HUDEP-2 (cell line): ENCODE results near the gene GATC.

Experiments used
- DNase-seq, 76 experiments: peaks; one replicate each; lab custom pipeline; 2025; ENCODE audit not compliant: unreplicated experiment in 76 of 76; lab: John Stamatoyannopoulos, UW

Gene GATC

GRCh38 chr12:120468821-120469449 is 22.7 kb downstream of the GATC start:
- peak in 3 of 76 experiments; percentile 12 to 44 (median 34) for DNase-seq

- DNase-seq, result peak in 75 of 76 experiments; percentile 64 to 96 (median 89)
These were observed 23.4 kb downstream of the GATC start, which contains the start of gene SRSF9 for GRCh38 chr12:120469450-120470149. Gene SRSF9 (minus strand): TSS chr12:120469748. CDS start chr12:120469609, 139 bp downstream.

DNA sequence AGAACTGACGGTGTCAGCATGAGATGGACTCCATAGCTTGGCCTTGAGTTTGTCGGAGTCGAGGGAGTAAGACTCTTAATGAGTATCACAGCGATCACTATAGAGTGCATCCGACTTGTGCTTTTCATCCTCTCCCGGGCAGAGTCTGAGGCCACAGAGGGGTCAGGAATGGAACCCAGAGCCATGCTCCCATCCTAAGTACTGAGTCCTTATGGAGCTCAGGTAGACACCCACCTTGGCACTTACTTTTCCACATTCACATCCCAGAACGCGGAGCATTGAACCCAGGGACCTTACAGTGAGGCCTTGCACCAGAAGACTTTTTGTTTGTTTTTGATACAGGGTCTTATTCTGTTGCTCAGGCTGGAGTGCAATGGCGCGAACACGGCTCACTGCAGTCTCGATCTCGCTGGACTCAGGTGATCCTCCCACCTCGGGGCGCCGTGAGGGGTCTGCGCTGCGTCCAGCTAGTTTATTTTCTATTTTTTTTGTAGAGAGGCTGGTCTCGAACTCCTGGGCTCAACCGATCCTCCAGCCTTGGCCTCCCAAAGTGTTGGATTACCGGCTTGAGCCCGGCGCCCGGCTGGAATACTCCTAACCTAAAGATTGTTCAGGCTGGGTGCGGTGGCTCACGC is 24.0 kb downstream of the GATC start:
- DNase-seq, result peak in 3 of 76 experiments; percentile 36 to 50 (median 39)

DNA sequence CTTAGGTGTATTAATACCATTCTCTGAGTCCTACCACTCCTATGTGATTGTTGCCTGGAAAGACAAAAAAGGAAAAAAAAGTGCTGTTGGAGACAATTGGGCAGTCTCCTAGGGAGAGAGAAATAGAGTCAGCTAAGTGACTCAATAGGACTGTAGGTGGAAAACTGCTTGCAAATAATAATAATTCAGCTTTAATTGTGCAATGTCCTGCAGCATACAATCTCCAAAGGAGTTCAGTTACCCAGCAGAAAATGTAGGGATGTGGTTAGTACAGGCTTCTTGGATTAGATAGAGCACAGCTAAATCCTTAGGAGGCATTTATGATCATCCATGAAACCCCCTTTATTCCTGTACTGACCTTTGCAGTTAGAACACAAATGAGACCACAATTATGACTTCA is 26.3 kb downstream of the GATC start:
- no peak for DNase-seq

DNA sequence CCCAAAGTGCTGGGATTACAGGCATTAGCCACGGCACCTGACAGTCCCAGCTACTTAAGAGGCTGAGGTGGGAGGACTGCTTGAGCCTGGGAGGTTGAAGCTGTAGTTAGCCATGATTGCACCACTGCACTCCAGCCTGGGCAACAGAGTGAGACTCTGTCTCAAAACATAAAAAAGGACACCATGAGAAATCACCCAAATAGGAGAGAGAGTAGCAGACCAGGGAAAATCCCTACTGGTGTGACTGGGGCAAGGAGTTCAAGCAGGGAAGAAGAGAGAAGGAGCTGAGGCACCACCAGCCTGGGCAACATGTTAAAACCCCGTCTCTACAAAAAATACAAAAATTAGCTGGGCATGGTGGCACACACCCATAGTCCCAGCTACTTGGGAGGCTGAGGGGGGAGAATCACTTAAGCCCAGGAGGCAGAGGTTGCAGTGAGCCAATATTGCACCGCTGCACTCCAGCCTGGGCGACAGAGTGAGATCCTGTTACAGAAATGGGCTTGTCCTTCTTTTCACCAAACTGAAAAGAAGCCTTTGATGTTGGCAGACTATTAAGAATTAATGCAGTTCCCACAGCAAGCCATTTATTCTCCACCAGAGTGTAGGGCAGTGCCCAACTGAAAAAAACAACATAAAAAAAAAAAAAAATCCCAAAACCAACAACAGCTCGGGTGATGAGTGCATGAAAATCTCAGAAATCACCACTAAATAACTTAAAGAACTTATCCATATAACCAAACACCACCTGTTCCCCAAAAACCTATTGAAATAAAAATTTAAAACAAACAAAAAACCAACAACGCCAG is 27.8 kb downstream of the GATC start:
- no peak for DNase-seq

- peak in 2 of 76 experiments; percentile 15 to 19 for DNase-seq
These were observed 28.3 kb downstream of the GATC start for GRCh38 chr12:120474616-120474960.

- DNase-seq, result no peak
These were observed 29.4 kb downstream of the GATC start for GRCh38 chr12:120475643-120476042.

DNA sequence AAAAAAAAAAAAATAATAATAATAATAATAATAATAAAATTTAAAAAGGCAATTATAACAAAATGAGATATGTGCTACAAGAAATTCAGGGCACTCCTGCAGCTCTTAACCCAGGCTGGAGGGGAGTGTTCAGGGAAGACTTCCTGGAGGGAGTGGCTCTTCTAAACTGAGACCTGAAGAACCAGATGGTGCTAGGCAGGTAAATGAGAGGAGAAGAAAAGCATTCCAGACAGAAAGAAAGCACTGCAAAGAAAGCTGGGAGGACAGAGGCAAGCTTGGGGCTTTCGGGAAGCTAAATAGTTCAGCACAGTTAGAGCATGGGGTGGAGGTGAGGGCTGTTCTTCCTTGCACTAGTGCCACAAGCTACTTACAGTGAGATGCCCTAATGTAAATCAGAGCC is 33.2 kb downstream of the GATC start:
- peak in 1 of 76 experiments; percentile 9 for DNase-seq

DNA sequence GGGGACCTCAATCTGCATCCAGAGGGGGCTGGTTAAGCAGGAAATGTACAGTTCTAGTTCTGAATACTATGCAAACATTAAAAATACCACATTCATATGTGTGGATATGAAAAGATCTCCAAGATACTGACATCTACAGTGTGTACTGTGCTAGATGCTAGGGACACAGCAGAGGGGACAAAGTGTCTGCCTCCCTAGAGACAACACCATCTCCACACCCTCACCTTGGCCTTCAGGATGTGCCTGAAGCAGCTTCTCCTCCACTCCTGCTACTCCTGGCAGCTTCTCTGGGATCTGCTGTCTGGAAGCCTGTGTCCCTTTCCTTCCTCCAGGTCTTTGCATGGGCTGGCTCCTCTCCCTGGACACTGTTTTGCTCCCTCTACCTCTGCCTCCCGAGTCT is 34.0 kb downstream of the GATC start:
- DNase-seq, result no peak

DNA sequence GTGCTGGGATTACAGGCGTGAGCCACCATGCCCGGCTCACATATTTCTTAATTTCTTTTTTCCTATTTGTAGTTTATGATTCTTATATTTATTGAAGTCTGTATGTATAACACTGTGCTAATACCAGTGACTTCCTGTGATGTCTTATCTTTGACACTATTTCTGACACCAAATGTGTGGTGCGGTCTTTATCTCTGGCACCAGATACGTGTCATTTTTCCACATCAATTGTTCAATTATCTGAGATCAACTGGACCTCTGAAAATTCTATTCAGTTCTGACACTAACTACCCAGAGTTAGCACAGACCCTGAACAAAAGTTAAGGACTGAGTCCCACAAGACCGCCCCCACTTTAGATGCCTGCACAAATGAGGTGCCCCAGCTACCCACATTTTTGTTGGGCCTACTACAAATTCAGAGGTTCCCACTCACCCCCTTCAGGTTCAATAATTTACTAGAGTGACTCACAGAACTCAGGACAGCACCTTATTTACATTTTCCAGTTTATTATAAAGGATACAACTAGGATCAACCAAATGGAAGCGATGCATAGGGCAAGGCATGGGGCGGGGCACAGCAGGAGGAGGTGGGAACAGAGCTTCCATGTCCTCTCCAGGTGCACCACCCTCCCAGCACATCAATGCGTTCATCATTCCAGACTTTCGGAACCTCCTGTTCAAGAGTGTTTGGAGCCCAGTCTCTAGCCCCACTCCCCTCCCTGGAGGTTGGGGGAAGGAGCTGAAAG is 35.0 kb downstream of the GATC start:
- DNase-seq, result peak in 23 of 76 experiments; percentile 7 to 64 (median 28)

- no peak for DNase-seq
These were observed 37.4 kb downstream of the GATC start for GRCh38 chr12:120483621-120484020.

DNA sequence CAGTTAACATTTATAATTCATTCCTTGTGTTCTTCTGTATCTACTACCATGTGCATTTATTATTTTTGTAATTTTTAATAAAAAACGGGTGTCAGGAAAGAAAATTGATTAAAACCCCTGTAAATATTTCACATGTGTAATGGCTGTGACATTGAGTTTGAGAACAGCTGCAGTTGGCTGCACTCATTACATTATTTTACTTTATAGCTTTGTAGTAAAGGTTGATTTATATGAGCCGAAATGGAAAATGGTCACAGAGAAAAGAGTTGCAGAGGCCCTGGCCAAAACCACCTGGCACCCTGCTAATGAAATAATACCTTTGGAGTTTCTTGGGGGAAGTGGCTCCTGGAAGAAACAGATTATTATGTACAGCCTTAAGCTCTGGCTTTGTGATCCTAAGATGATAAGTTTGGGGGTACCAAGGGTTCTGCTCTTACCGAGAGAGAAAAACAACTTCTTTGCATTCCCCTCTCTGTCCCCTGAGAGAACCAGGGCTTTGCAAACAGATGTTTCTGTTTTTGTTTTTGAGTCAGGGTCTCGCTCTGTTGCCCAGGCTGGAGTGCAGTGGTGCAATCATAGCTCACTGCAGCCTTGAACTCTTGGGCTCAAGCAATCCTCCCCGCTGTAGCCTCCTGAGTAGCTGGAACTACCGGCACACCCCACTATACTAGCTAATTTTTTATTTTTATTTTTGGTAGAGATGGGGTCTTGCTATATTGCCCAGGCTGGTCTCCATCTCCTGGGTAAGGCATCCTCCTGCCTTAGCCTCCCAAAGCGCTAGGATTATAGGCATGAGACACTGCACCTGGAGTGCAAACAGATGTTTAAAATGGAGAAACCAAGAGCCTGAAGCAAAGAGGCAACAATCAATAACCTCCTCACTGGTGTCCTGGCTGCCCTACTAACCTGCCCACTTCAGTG is 40.0 kb downstream of the GATC start:
- no peak for DNase-seq

- peak in 70 of 76 experiments; percentile 26 to 78 (median 56) for DNase-seq
These were observed 41.3 kb downstream of the GATC start for GRCh38 chr12:120487552-120487951.

DNA sequence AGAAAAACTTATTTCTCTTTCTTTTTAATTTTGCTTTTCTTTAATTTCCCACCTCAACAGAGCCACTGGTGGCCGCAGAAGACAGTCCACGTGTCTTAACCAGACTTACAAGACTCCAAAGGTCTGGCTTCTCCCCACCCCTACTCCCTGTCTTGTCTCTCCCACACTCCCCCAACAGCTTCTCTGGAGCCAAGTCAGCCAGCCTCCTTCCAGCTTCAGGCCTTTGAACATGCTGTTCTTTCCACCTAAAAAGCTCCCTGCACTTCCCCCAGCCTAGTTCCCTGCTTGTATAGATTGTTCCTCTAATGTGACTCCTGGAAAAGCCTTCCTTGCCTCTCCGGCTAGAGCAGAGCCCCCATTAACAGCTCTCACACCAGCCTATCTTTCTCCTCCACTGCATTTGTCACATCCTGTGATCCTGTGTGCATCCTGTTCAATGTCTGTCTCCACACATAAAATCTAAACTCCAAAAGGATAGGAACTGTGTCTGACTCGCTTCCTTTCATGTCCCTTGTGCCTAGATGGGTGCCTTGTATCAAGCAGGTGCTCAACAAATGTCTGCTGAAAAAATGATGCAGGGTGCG is 41.9 kb downstream of the GATC start:
- peak in 2 of 76 experiments; percentile 8 to 23 for DNase-seq

DNA sequence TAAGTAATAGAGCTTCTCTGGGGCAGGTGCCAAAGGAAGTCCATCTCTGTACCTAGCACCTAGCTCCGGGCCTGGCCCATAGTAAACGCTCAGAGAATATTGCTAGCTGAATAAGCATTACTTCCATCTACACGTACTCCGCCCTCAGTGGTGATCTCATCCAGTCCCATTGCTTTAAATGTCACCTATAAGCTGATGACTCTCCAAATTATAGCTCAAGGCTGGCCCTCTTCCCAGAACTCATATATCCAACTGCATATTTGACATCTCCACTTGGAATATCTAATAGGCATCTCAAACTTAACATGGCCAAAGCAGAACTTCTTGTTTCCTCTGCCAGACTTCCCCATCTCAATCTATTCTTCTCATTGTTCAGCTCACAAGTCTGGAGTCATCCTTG is 42.8 kb downstream of the GATC start:
- no peak for DNase-seq

- DNase-seq, result no peak
These were observed 44.1 kb downstream of the GATC start for GRCh38 chr12:120490325-120490724.

- no peak for DNase-seq
These were observed 44.7 kb downstream of the GATC start for GRCh38 chr12:120490833-120491512.

DNA sequence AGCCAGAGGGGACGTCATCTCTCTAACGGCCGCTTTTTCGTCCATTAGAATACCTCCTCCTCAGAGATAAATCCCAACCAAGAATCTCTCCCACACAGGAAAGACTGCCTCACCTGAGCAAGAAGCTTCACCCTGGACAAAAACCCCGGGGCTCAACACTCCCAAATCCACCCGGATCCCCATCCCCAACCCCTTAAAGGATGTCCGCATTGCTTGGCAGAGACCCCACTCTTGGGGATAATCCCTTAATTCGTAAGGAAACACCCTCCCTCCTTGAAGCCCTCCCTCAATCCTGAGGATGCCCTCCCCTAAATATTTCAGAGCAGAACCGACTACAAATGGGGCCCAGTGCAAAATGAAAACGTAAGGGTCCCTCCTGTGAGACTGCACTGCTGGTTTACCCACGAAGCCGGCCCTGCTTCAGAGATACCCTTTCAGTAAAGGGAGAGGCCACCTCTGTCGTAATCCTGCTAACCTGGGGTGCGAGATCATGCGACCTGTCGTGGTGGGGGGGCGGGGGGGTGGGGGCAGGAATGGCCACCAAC is 49.0 kb downstream of the GATC start:
- peak in 1 of 76 experiments; percentile 41 for DNase-seq
